ENCODE results near the gene L3MBTL4.

The L3MBTL4 gene

DNA sequence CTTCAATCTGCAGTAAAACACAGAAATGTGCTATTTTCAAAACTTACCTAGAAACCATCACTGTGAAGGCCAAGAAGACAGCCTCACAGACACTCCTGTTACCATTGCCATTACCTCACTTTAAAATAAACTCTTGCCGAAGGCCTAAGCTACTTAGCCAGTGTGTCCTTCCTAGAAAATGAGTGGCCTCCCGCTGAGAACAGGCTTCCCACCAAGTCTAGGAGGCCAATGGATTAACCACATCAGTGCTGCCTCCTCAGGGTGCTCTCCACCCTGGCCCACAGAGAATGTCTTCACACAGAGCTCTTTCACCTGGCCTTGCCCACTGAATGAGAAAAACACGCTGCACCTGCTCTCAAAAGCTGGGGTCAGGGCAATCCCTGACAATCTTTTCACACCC is 47.5 kb downstream of the L3MBTL4 start:
- FAIRE-seq: no peak
- no peak for DNase-seq (ENCODE audit: insufficient read length, low spot score)

DNA sequence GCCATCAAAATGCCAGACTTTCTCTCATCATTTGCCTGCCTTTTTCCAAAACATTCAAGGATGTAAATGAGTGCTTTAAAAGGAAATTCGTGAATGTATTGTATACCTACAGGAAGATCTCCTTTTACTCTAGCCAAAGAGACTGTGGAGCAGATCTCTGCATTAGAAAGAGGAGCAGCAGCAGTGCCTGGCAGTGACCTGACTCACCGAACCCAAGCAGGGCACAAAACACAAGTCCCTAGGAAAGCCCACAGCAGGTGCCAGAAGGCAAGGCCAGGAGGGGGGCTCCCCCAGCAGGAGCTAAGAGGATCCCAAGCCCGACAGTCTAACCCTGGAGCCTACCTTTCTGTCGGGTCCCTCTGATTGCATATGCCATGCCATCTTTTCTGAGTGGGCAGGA is 47.9 kb downstream of the L3MBTL4 start:
- no peak for DNase-seq (ENCODE audit: insufficient read length, low spot score)
- no peak for FAIRE-seq

DNA sequence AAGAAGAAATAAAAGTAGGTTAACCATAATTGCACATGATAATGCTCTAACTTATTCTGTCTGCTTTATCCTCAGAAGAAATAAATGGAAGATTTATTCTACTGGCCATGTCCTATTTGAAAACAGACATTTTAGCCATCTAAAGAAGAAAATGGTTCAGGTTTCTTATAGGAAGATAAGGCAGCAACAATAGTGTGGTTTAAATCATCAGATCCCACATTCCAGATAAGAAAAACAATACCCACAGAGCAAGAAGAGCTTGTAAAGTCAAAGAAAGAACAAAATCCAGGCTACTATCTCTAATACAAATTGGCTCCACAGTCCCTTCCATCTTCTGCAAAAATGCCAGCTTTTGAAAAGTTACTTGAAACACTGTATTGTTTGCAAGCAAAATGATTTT is 49.3 kb downstream of the L3MBTL4 start:
- FAIRE-seq: no peak
- DNase-seq (ENCODE audit: insufficient read length, low spot score): no peak

DNA sequence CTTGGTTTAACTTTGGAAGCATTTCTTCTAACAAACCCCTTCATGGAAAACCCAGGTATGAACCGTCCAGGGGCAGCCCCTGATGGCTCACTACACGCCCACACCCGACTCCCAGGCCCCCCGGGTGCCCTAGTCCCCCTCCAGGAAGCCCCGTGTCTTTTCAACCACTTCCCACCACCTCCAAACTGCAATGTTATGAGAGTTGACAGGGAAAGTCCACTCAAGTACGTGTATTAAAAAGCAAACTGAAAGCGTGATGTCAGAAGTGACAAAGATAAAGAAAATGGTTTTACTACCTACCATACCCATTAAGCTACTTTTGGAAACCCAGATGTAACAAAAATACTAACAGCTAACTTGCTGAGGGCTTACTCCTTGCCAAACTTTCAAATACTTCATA is 51.5 kb downstream of the L3MBTL4 start:
- FAIRE-seq: no peak

DNA sequence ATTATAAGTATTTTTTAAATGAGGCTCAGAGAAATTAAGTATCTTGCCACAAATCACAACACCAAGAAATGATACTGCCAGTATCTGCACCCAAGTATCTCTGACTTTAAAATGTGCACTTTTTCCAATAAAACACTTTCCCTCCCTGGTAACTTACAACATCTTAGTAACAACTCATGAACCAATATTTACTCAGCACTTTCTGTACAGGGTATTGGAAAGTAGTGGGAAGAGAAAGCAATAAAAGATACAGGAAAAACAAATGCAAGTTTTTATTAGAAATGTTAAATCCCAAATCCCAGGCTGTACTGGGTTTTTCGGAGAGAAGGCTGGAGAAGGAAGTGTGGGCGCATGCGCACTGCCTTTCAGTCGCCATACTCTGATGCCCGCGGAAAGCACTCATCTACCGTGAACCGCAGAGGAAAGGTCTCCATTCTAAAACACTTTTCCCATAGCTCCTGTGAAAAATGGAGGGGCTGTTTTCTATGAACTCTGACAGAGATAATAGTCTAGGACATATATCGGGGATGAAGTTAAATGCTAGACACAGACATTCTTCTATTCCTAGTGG is 52.1 kb downstream of the L3MBTL4 start:
- DNase-seq (ENCODE audit: insufficient read length, low spot score): no peak
- FAIRE-seq: peak; percentile 49

More for the DNA sequence above, 51.5 kb downstream of the L3MBTL4 start:
- DNase-seq (ENCODE audit: insufficient read length, low spot score): no peak

DNA sequence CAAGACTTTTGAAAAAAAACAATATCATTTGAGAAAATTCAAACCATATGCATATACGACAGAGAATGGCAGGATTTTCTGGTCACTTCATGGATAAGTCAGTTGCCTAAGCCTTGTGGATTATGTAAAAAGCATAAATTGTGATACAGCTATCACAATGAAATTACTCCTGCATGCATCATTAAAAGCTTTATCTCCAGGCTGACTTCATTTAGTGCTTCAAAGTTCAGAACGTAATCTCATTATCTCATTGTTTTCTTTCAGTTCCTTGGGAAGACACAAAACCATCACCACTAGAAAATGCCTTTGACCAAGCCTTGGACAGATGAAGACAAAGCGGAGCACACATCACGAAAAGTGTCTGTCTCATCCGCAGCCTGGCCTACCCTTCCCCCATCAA is 57.0 kb downstream of the L3MBTL4 start:
- FAIRE-seq: no peak
- no peak for DNase-seq (ENCODE audit: insufficient read length, low spot score)

DNA sequence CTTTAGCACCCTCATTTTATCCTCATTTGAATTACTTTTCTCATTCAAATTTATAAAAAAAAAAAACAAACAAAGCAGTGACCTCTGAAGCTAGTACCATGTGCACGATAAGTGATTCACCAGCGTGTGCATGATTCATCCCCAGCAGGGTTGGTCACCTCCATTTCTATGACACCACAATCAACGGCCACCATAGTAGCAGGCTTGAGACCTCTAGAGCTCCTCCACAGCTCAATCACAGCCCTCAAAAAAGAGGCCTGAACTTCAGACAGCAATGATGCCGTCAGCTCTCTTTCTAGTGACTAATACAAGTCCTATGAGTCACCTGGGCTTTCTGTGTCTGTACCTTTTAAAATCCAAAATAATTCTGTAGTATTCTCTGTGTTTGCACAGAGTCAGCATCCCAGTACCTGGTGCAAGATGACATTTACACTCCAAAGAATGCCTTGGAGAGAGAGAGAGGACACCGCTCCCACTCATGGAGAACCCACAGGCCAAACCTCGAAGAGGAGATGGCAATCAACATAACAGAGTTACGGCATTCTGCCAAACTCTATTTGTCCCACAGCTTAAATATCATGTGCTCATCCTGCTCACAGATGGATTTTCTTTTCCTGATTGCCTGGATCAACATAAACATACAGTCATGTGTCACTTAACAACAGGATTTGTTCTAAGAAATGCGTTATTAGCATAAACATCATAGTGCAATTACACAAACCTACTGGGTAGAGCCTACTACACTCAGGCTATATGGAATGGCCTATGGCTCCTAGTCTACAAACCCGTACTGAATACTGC is 58.7 kb downstream of the L3MBTL4 start:
- FAIRE-seq (no peak), DNase-seq (ENCODE audit: insufficient read length, low spot score) (no peak)

DNA sequence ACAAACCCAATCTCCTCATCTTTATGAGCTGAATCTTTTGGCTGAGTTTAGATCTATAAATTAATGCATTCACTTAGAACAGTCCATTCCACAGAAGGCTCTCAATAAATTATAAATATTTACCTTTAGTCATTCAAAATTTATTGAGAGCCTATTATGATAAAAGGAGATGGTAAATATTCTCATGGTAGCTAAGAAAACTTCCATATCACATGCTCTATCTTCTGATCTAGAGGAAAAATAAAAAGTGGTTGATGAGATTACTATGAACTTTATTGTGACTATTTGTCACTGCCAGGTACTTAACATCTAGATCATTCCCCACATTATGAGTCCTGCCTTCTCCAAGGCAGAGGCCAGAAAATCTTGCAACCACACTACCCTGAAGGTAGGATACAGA is 62.4 kb downstream of the L3MBTL4 start:
- DNase-seq (ENCODE audit: insufficient read length, low spot score) (no peak), FAIRE-seq (no peak)

DNA sequence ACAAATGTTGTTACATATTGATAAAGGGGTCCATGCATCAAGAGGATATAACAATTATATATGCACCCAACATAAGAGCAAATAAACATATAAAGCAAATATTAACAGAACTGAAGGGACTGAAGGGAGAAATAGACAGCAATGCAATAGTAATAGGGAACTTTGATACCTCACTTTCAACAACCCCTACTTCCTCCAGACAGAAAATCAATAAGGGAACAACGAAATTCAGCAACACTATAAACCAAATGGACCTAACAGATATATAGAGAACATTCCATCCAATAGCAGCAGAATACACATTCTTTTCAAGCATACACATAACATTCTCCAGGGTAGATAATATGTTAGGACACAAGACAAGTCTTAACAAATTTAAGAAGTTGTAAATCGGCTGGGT is 71.7 kb downstream of the L3MBTL4 start:
- FAIRE-seq (peak; percentile 64), DNase-seq (ENCODE audit: insufficient read length, low spot score) (no peak)

DNA sequence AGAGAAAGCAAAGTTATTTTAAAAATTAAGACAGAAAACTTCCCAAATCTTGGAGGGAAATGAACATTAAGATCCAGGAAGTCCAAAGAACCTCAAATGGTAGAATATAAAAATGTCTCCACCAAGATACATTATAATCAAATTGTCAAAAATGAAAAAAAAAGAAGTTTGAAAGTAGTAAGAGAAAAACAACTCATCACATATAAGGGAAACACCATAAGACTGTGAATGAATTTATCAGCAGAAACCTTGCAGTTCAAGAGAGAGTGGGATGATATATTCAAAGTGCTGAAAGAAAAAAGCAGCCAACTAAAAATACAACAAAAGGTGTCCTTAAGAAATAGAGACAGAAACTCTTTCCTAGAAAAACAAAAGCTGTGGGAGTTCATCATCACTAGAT is 73.0 kb downstream of the L3MBTL4 start:
- FAIRE-seq (no peak), DNase-seq (ENCODE audit: insufficient read length, low spot score) (no peak)

DNA sequence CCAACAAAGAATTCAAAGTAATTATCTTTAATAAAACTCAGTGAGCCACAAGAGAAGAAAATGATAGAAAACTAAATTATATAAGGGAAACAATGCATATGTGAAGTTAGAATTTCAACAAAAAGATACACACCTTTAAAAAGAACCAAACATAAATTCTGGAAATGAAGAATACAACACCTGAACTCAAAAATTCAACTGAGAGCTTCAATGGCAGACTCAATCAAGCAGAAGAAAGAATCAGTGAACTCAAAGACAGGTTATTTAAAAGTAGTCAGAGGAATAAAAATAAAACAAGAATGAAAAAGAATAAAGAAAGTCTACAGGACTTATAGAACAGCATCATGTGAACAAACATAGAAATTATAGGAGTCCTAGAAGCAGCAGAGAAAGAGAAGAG is 73.4 kb downstream of the L3MBTL4 start:
- FAIRE-seq: no peak
- no peak for DNase-seq (ENCODE audit: insufficient read length, low spot score)

DNA sequence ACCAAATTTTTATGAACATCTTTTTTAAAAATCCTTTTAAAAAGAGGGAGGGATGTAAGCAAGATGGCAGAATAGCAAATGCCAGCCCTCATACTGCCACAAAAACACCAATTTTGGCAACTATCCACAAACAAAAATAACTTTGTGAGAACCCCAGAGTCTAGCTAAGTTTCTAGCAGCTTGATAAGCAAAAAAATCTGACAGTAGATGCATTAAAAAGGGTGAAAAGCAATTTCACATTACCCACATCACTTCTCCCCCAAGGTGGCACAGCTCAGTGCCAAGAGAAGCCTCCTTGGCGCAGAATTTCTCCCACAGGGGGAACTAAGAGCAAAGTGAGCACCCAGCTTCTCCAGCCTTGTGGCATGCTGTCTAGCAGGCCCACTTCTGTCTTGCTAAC is 74.6 kb downstream of the L3MBTL4 start:
- DNase-seq (ENCODE audit: insufficient read length, low spot score) (no peak), FAIRE-seq (no peak)

DNA sequence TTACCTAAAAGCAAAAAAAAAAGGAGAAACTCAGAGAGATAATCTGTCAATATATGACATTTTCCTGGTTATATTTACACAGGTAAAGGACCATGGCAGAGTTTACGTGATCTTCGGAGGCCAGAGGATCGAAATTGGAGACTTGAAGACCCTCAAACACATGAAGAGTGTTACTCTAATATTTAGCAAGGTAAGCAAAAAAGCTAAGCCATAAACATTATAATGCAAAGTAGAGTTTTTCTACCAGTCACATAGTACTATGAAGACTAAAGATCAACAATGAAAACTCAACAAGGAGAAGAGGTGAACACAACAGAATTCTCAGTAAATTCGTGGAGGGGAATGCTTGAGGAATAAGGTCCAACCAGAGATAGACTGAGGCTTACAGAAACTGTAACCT is 78.5 kb downstream of the L3MBTL4 start:
- FAIRE-seq: no peak
- DNase-seq (ENCODE audit: insufficient read length, low spot score): no peak

DNA sequence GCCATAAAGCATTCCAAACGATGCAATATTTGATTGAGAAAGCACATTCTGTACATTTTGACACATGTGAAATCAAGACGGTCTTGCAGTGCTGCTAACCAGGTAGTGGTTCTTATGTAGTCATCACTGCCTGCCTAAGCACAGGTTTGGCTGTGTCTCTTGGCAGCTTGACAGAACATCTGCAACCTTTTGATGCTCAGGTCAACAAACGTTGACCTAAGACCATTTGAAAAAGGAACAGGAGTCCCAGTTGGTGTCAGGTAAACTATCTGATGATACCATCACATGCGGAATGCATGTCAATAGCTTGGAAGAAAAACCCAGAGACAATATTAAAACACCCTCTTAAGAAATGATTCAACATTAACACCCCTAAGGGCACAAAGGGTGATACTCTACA is 80.7 kb downstream of the L3MBTL4 start:
- DNase-seq (ENCODE audit: insufficient read length, low spot score) (no peak), FAIRE-seq (no peak)

DNA sequence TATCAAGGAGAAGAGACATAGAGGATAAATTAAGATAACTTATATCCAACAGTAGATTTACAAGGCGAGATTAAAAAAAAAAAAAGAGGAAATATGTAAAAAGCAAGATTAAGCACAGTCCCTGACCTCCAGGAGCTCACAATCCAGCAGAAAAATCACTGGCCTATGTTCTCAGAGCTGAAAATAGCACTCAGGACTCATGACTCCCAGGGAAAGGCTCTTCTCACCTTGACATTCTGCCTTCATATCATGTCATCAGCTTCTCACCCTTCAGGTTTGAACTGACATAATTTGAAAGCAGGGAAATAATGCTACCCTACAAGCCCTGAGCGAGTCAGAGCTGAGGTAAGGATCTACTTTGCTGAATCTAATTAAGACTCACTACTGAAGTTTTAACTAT is 82.8 kb downstream of the L3MBTL4 start:
- DNase-seq (ENCODE audit: insufficient read length, low spot score) (no peak), FAIRE-seq (no peak)

DNA sequence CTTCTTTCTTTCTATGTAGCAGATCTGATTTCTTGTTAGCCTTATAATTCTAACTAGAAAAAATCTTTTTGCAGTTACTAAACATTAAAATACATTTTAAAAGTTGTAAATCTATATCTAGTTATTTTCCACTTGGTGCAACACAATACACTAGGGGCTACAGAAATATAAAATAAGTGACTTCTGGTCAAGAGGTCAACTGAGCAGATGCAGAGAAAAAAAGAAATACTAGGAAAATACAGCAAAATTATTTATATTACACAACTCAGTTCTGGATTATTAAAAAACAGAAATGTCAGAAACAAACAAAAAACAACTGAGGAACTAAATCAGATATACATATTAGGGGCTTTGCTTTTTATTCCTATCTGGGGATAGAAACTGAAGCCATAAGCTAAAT is 83.9 kb downstream of the L3MBTL4 start:
- FAIRE-seq (no peak), DNase-seq (ENCODE audit: insufficient read length, low spot score) (no peak)

DNA sequence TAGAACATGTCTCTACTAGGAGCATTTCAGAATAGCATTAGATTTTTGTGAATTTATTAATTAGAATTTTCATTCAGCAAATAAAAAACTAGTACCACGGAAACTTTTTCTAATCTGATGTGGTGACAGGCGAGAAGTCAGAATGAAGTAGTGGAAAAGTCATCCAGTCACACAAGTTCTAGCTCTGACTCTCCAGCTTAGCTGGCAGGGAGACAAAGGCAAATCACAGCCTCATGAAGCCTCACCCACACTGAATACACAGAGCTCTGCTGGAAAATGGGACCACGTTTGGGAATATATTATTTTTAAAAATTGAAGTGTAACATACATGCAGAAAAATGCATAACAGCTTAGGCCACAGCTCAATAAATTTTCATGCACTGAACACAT is 86.1 kb downstream of the L3MBTL4 start:
- no peak for FAIRE-seq

DNA sequence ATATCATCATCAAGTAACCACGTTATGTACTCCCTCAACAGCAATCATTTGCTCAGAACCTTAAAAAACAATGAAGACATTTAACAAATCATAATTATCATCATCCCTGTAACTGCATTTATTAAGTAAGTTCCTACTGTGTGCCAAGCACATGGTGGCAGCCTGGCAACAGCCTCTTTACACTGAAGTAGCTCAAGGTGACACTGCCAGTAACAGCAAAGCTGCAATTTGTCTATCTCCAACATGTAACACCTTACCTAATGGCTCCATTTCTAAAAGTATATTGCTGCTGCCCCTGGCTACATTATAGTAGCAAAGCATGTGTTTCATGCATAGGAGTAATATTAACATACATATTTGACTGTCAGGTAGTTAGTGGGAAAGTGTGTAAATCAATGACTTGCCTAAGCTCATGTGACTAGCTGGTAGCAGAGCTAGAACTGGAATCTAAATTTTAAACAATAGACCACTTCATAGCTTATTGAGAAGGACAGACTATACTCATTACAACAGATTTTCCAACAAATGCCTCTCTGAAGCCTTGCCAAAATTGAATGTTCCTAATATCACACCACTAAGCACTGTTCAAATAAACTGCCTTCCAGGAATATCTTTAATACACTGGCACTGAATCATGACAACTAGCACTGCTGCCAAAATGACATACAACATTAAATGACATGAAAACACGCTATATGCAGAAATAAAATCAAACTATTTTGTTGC is 86.7 kb downstream of the L3MBTL4 start:
- DNase-seq (ENCODE audit: insufficient read length, low spot score) (no peak), FAIRE-seq (no peak)

More for the DNA sequence above, 86.1 kb downstream of the L3MBTL4 start:
- no peak for DNase-seq (ENCODE audit: insufficient read length, low spot score)

DNA sequence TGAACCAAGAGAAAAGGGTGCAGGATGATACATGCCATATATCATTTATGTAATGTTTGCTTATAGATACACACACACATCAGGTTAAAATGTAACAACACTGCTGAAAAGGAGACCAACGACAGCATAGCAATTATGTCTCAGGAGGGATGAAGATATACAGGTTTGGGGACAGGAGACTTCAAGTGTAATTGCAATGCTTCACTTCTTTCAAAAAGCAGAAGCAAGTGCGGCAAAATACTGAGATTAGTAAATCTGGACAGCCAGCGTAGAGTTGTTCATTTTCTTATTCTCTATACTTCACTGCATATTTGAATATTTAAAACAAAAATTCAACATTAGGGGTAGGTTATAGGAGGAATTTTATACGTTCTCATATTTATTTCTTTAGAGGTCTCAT is 87.2 kb downstream of the L3MBTL4 start:
- DNase-seq (ENCODE audit: insufficient read length, low spot score) (no peak), FAIRE-seq (no peak)

DNA sequence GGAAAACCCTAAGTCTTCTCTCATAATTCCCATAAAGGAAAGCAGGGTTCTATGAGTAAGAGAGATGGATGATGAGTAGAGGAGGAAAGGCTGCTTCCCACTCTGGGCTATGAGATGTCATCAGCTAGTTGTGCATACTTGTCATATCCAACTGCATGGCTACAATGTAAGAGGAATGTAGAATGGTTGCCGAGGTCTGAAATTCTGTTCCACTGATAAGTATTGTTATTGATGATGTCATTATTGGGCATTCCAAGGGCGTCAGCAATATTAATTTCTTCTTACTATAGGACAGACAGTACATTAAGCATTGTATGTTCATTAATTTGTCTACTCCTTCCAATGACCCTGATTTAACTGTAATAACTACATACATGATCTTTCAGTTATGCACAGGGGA is 88.1 kb downstream of the L3MBTL4 start:
- no peak for FAIRE-seq
- DNase-seq (ENCODE audit: insufficient read length, low spot score): no peak

DNA sequence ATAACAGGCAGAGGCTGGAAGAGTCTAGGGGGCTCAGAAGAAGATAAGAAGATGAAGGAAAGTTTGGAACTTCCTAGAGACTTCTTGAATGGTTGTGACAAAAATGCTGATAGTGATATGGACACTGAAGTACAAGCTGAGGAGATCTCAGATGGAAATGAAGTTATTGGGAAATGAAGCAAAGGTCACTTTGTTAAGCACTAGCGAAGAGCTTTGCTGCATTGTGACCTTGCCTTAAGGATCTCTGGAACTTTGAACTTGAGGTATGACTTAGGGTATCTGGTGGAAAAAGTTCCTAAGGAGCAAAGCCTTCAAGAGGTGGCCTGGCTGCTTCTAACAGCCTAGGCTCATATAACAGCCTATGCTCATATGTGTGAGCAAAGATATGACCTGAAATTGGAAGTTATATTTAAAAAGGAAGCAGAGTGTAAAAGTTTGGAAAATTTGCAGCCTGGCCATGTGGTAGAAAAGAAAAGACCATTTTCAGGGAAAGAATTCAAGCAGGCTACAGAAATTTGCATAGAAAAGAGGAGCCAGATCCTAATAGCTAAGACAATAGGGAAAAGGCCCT is 91.3 kb downstream of the L3MBTL4 start:
- no peak for FAIRE-seq
- DNase-seq (ENCODE audit: insufficient read length, low spot score): no peak
